ENCODE measurements around the gene ETNK2.

DNA sequence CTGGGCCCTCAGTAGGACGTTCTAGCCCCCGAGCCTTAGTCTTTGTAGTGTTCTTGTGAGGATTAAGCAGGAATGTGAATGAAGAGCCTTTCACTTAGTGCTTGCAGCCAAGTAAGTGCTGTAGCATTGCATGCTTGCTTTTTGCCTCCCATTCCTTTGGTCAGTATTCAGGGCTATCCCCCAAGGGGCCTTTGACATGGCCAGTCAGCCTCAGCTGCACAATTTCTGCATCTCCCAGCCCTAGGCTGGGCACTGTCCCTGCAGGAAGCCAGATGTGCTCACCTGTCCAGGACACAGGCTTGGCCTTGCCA is 48.5 kb downstream of the ETNK2 start:
- TF ChIP-seq, protein P1, sequence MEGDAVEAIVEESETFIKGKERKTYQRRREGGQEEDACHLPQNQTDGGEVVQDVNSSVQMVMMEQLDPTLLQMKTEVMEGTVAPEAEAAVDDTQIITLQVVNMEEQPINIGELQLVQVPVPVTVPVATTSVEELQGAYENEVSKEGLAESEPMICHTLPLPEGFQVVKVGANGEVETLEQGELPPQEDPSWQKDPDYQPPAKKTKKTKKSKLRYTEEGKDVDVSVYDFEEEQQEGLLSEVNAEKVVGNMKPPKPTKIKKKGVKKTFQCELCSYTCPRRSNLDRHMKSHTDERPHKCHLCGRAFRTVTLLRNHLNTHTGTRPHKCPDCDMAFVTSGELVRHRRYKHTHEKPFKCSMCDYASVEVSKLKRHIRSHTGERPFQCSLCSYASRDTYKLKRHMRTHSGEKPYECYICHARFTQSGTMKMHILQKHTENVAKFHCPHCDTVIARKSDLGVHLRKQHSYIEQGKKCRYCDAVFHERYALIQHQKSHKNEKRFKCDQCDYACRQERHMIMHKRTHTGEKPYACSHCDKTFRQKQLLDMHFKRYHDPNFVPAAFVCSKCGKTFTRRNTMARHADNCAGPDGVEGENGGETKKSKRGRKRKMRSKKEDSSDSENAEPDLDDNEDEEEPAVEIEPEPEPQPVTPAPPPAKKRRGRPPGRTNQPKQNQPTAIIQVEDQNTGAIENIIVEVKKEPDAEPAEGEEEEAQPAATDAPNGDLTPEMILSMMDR (IDR thresholded peaks at IDR 0.05; ENCODE audit: low read depth, low read length, missing input control), result no peak
- TF ChIP-seq, protein P2, sequence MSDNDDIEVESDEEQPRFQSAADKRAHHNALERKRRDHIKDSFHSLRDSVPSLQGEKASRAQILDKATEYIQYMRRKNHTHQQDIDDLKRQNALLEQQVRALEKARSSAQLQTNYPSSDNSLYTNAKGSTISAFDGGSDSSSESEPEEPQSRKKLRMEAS (IDR thresholded peaks at IDR 0.05), result no peak
- TF ChIP-seq JUND (IDR thresholded peaks at IDR 0.05), result no peak
- no peak for TF ChIP-seq TAF1 (conservative IDR thresholded peaks at IDR 0.05)
- TF ChIP-seq, protein P3, sequence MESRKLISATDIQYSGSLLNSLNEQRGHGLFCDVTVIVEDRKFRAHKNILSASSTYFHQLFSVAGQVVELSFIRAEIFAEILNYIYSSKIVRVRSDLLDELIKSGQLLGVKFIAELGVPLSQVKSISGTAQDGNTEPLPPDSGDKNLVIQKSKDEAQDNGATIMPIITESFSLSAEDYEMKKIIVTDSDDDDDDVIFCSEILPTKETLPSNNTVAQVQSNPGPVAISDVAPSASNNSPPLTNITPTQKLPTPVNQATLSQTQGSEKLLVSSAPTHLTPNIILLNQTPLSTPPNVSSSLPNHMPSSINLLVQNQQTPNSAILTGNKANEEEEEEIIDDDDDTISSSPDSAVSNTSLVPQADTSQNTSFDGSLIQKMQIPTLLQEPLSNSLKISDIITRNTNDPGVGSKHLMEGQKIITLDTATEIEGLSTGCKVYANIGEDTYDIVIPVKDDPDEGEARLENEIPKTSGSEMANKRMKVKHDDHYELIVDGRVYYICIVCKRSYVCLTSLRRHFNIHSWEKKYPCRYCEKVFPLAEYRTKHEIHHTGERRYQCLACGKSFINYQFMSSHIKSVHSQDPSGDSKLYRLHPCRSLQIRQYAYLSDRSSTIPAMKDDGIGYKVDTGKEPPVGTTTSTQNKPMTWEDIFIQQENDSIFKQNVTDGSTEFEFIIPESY (IDR thresholded peaks at IDR 0.05), result no peak
- no peak for TF ChIP-seq YY1 (IDR thresholded peaks at IDR 0.05)
- no peak for TF ChIP-seq RXRA (IDR thresholded peaks at IDR 0.05)
- no peak for TF ChIP-seq RAD21 (IDR thresholded peaks at IDR 0.05)
- TF ChIP-seq, protein P4, sequence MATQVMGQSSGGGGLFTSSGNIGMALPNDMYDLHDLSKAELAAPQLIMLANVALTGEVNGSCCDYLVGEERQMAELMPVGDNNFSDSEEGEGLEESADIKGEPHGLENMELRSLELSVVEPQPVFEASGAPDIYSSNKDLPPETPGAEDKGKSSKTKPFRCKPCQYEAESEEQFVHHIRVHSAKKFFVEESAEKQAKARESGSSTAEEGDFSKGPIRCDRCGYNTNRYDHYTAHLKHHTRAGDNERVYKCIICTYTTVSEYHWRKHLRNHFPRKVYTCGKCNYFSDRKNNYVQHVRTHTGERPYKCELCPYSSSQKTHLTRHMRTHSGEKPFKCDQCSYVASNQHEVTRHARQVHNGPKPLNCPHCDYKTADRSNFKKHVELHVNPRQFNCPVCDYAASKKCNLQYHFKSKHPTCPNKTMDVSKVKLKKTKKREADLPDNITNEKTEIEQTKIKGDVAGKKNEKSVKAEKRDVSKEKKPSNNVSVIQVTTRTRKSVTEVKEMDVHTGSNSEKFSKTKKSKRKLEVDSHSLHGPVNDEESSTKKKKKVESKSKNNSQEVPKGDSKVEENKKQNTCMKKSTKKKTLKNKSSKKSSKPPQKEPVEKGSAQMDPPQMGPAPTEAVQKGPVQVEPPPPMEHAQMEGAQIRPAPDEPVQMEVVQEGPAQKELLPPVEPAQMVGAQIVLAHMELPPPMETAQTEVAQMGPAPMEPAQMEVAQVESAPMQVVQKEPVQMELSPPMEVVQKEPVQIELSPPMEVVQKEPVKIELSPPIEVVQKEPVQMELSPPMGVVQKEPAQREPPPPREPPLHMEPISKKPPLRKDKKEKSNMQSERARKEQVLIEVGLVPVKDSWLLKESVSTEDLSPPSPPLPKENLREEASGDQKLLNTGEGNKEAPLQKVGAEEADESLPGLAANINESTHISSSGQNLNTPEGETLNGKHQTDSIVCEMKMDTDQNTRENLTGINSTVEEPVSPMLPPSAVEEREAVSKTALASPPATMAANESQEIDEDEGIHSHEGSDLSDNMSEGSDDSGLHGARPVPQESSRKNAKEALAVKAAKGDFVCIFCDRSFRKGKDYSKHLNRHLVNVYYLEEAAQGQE (IDR thresholded peaks at IDR 0.05), result no peak
- no peak for TF ChIP-seq FOXA1 (IDR thresholded peaks at IDR 0.05)
- no peak for TF ChIP-seq EGR1 (IDR thresholded peaks at IDR 0.05; ENCODE audit: low read depth in 2 of 2)
- no peak for TF ChIP-seq GABPA (IDR thresholded peaks at IDR 0.05 in 1 of 2, conservative IDR thresholded peaks at IDR 0.05 in 1 of 2)
- TF ChIP-seq, protein P5, sequence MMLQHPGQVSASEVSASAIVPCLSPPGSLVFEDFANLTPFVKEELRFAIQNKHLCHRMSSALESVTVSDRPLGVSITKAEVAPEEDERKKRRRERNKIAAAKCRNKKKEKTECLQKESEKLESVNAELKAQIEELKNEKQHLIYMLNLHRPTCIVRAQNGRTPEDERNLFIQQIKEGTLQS (IDR thresholded peaks at IDR 0.05), result no peak
